Esophagus muscularis mucosa (tissue), 4 donors: Measurements from ENCODE around the gene FYB1. TPM values are rescaled to one million over a fixed set of nuclear protein-coding genes. Genes with fewer than 3 reads are reported as not detected.
A peak's percentile ranks its signal among the peaks of the same experiment; 100 is the strongest.

Experiments
- DNase-seq: peaks from one replicate; pipeline ENCODE4 v3.0.0-alpha.2; 2017; ENCODE audit errors: extremely low spot score
- H3K27ac ChIP-seq, 4 donors: fragments of 200-600 bp; sonication (generic); replicated peaks in 1 of 4; 1 replicate in 3 of 4; 2 replicates in 1 of 4; pipeline ENCODE4 v1.5.1; 2016 to 2019; ENCODE audit warnings: mild to moderate bottlenecking in 1 of 4
- H3K27me3 ChIP-seq, 4 donors: fragments of 200-600 bp; sonication (generic); one replicate each; pipeline versions ENCODE4 v1.5.1 to v1.6.0; 2016 to 2019
- H3K36me3 ChIP-seq, 4 donors: fragments of 200-600 bp; sonication (generic); one replicate each; pipeline ENCODE4 v1.5.1; 2016 to 2019
- H3K4me1 ChIP-seq, 4 donors: fragments of 200-600 bp; sonication (generic); one replicate each; pipeline ENCODE4 v1.5.1; 2016 to 2019
- H3K4me3 ChIP-seq, 4 donors: fragments of 200-600 bp; sonication (generic); 1 replicate in 2 of 4; 2 replicates in 2 of 4; pipeline ENCODE4 v1.5.1; 2016 to 2019; ENCODE audit warnings: mild to moderate bottlenecking in 4 of 4, moderate library complexity in 1 of 4
- H3K9me3 ChIP-seq, 4 donors: fragments of 200-600 bp; sonication (generic); 1 replicate in 3 of 4; 2 replicates in 1 of 4; pipeline ENCODE4 v1.5.1; 2016 to 2019
- EP300 ChIP-seq: sonication (generic); formaldehyde crosslinking; IDR thresholded peaks from one replicate; pipeline ENCODE4 v1.6.1; 2017; ENCODE audit warnings: antibody characterized with exemption
- POLR2A ChIP-seq: fragments of 450-650 bp; IDR thresholded peaks from one replicate; pipeline ENCODE4 v1.6.1; 2017; ENCODE audit warnings: antibody characterized with exemption, moderate library complexity, mild to moderate bottlenecking, low read depth
- POLR2AphosphoS5 ChIP-seq, 2 donors: sonication (generic); formaldehyde crosslinking; IDR thresholded peaks; one replicate each; pipeline ENCODE4 v1.6.1; 2017; ENCODE audit warnings: antibody characterized with exemption in 2 of 2
- WGBS: methylation state at CpG from one replicate; pipeline ENCODE4 v1.1.5; 2018; 5-methylcytosine and 5-hydroxymethylcytosine counted together
- intact Hi-C: fragments of 100-400 bp; cut with DNase I; formaldehyde crosslinking; loops from one replicate; pipeline ENCODE4 v1.15.1; 2023
- total RNA-seq, 4 donors: library from RNA; depleted of rRNA; stranded (reverse); fragments of >200 nt; gene quantifications; one replicate each; pipeline versions ENCODE4 v1.1.0 to v1.2.1, GENCODE V29; 2016
- TF ChIP-seq, protein P1 (sequence below), 3 experiments: fragments of 200-600 bp in 2 of 3; fragments of 450-650 bp in 1 of 3; sonication (generic) in 2 of 3; IDR thresholded peaks; one replicate each; pipeline ENCODE4 v1.5.1; 2017 to 2019; ENCODE audit warnings: antibody characterized with exemption in 3 of 3, mild to moderate bottlenecking in 2 of 3, moderate library complexity in 1 of 3

FYB1 gene
- total RNA-seq, 4 donors from 2014 or later: 3.2 to 12.9 (median 3.9) TPM

DNA sequence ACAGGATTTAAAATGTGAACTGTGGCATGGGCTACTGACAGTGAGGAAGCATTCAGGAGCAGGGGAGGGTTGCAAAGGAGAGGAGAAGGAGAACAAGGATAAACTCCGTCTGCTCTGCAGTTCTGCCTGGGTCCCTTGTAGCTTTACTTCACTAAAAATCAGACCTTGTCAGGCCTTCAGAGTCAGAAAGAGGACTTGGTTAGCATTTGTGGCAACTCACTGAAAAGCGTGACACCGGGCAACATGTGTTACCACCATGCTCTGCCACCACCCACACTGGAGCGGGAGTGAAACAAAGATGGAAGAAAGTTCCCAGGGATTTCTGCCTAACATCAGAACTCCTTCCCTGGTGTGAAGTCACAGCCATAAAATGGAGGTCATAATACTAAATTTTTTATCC is 19.3 kb downstream of the FYB1 start:
- 88% methylated on average over 4 of the region's 4 CpGs for WGBS
- intact Hi-C loops: no loop called here
- Histone ChIP-seq H3K4me3 (no peak overlapping the region), H3K9me3 (no peaks in the 10 kb centered on the region), H3K4me1 (no peaks in the 10 kb centered on the region), H3K27ac (no peak overlapping the region), H3K27me3 (no peaks in the 10 kb centered on the region), H3K36me3 (no peaks in the 10 kb centered on the region)
- DNase-seq: peak; percentile 64
- no peak for TF ChIP-seq EP300
- TF ChIP-seq POLR2A: no peak
- TF ChIP-seq, protein P1, sequence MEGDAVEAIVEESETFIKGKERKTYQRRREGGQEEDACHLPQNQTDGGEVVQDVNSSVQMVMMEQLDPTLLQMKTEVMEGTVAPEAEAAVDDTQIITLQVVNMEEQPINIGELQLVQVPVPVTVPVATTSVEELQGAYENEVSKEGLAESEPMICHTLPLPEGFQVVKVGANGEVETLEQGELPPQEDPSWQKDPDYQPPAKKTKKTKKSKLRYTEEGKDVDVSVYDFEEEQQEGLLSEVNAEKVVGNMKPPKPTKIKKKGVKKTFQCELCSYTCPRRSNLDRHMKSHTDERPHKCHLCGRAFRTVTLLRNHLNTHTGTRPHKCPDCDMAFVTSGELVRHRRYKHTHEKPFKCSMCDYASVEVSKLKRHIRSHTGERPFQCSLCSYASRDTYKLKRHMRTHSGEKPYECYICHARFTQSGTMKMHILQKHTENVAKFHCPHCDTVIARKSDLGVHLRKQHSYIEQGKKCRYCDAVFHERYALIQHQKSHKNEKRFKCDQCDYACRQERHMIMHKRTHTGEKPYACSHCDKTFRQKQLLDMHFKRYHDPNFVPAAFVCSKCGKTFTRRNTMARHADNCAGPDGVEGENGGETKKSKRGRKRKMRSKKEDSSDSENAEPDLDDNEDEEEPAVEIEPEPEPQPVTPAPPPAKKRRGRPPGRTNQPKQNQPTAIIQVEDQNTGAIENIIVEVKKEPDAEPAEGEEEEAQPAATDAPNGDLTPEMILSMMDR (IDR thresholded peaks at IDR 0.05): no peak
- TF ChIP-seq POLR2AphosphoS5 (IDR thresholded peaks at IDR 0.05): no peak

DNA sequence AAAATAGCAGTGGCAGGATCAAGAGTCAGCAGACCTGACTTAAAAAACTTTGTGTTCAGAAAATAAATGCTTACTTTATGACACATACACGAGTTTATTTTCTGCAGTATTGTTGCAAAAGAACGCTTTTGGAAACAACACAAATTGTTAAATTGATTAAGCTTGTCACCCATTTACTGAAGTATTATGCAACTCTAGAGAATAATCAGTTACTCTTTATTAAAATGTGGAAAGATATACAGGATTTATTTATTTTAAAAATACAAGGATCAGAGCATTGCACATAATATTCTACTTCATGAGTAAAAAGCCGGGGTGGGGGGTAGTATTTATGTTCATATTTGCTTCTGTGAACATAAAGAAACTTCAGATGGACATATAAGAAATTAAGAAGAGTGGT is 20.0 kb downstream of the FYB1 start:
- WGBS: 87% methylated on average over 3 of the region's 3 CpGs
- peak; percentile 4 for DNase-seq
- H3K27ac ChIP-seq: no peak overlapping the region
- H3K4me3 ChIP-seq: no peak overlapping the region
- intact Hi-C loops: no loop called here
- TF ChIP-seq POLR2A: no peak
- no peak for TF ChIP-seq POLR2AphosphoS5 (IDR thresholded peaks at IDR 0.05)
- TF ChIP-seq, protein P1 (IDR thresholded peaks at IDR 0.05): no peak
- TF ChIP-seq EP300: no peak
- H3K4me1 ChIP-seq: no peaks in the 10 kb centered on the region
- H3K9me3 ChIP-seq: no peaks in the 10 kb centered on the region
- no peaks in the 10 kb centered on the region for H3K27me3 ChIP-seq
- no peaks in the 10 kb centered on the region for H3K36me3 ChIP-seq

DNA sequence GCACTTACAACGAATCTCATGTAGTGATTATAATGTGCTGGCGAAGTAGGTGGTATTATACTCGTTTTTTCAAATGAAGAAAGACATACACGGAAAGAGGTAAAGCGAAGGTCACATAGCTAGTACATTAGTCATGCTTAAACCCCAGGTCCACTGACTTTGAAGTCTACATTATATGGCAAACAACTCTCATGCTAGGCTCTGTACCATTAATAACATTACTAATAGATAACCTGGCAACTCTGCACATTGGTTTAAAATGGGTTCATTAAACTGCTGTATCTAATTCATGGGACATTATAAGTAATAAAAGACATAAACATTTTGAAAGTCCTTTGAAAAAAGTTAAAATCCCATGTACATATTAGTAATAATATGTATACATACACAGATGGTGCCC is 21.2 kb downstream of the FYB1 start:
- TF ChIP-seq POLR2AphosphoS5 (IDR thresholded peaks at IDR 0.05) (no peak), POLR2A (no peak), EP300 (no peak)
- TF ChIP-seq, protein P1 (IDR thresholded peaks at IDR 0.05): no peak
- 74% methylated on average over 5 of the region's 5 CpGs for WGBS
- intact Hi-C loops: no loop called here
- Histone ChIP-seq H3K4me1 (no peaks in the 10 kb centered on the region), H3K27me3 (no peaks in the 10 kb centered on the region), H3K9me3 (no peaks in the 10 kb centered on the region), H3K4me3 (no peak overlapping the region), H3K27ac (no peak overlapping the region), H3K36me3 (no peaks in the 10 kb centered on the region)
- DNase-seq: no peak

DNA sequence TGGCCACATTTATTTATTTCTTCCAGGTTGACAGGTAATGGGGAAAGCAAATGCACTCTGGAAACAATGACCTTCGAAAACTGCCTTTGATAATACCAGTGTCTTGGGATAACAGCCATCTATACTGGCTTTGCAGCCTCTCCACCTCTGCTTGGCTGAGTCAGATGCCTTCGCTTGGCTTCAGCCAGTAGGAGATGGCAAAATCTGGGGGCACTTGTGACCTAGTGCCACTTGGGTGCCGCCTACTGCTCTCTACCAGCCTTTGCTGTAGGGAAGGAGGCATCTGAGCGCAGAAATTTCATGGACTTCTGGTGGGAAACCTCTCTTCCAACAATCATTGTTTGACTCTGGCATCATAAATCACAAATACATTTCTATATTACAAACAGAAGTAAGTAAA is 21.8 kb downstream of the FYB1 start:
- Histone ChIP-seq H3K9me3 (no peaks in the 10 kb centered on the region), H3K4me3 (no peak overlapping the region), H3K4me1 (no peaks in the 10 kb centered on the region), H3K27ac (no peak overlapping the region), H3K36me3 (no peaks in the 10 kb centered on the region), H3K27me3 (no peaks in the 10 kb centered on the region)
- 92% methylated on average over 4 of the region's 4 CpGs for WGBS
- TF ChIP-seq POLR2AphosphoS5 (IDR thresholded peaks at IDR 0.05): no peak
- TF ChIP-seq EP300: no peak
- no peak for TF ChIP-seq POLR2A
- TF ChIP-seq, protein P1 (IDR thresholded peaks at IDR 0.05): no peak
- intact Hi-C loops: no loop called here
- DNase-seq: peak; percentile 88

DNA sequence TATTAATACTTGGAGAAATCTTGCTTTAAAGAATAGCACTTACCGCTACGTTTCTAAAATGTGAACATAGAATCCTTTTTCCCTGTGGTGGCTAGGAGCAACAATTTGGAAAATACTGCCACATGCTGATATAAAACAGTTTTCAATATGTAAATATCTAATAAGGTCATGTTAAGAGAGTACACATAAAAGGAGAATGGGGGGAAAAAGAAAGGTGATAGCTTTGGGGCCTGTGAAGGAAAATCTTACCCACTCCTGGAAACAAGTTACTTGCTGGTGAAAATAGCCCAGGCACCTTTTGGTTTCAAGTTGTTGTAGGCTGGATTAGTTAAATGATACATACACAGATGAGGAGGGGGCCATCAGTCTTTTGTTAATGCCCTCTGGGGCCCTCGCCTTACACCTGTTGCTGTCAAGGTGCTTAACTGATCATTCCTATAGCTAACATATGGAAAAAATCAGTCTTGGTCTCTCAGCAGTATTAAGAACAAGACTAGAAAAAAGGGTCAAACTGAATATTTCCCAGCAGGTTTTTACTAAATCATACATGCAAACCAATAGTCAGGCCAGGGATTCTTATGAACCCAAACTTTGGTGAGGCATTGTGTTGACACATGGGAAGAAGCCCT is 24.1 kb downstream of the FYB1 start:
- 81% methylated on average over 3 of the region's 3 CpGs for WGBS
- Histone ChIP-seq H3K36me3 (no peaks in the 10 kb centered on the region), H3K27me3 (no peaks in the 10 kb centered on the region), H3K27ac (no peak overlapping the region), H3K4me1 (no peaks in the 10 kb centered on the region), H3K4me3 (no peak overlapping the region), H3K9me3 (no peaks in the 10 kb centered on the region)
- peak; percentile 78 for DNase-seq
- TF ChIP-seq, protein P1 (IDR thresholded peaks at IDR 0.05): no peak
- TF ChIP-seq POLR2A: no peak
- no peak for TF ChIP-seq POLR2AphosphoS5 (IDR thresholded peaks at IDR 0.05)
- TF ChIP-seq EP300: no peak
- intact Hi-C loops: no loop called here
